MM.1S (cell line): Measurements from ENCODE around the gene AKAP13.

ENCODE experiments used
- EZH2 ChIP-seq: fragments of 300-600 bp; sonication (generic); optimal IDR thresholded peaks from 2 replicates; pipeline ENCODE3; 2017; ENCODE audit warnings: low read depth, mild to moderate bottlenecking, antibody characterized with exemption, low read length, mixed read lengths
- EZH2phosphoT487 ChIP-seq: fragments of 300-600 bp; sonication (generic); IDR thresholded peaks from 2 replicates; pipeline ENCODE4 v1.6.1; 2018; ENCODE audit warnings: antibody characterized with exemption, low read length
- TF ChIP-seq, protein P1 (sequence below): fragments of 300-600 bp; sonication (generic); IDR thresholded peaks from 2 replicates; pipeline ENCODE4 v1.5.1; 2016; ENCODE audit warnings: antibody characterized with exemption, low read length, mixed read lengths

DNA sequence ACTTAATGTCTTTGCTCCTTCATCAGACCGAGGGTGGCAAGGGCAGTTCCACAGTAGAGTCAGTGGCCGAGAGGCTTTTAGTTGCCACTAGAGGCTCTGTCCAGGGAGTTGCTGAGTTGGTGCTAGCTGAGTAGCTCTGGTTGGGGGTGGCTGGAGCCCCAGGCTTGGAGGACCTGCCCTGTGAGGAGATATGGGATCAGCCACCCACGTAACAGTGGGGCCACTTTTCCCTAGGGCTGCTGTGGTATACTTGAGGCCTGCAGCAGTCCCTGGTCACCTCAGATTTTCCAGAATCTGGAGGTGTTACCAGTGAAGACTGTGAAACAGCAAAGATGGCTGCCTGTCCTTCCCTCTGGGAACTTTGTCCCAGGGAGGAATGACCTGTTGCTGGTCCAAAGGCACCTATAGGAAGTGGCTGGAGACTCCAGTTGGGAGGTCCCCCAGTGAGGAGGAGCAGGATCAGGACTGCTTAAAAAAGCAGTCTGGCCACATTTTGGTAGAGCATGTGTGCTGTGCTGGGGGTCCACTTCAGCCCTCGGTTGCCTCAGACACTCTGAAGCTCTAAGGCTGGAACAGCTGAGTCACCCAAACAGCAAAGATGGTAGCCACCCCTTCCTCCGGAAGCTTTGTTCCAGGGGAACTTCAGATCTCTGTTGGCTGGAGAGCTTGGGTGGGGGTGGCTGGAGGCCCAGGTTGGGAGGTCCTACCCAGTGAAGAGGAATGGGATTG, 72.9 kb downstream of the AKAP13 start:
- TF ChIP-seq, protein P1, sequence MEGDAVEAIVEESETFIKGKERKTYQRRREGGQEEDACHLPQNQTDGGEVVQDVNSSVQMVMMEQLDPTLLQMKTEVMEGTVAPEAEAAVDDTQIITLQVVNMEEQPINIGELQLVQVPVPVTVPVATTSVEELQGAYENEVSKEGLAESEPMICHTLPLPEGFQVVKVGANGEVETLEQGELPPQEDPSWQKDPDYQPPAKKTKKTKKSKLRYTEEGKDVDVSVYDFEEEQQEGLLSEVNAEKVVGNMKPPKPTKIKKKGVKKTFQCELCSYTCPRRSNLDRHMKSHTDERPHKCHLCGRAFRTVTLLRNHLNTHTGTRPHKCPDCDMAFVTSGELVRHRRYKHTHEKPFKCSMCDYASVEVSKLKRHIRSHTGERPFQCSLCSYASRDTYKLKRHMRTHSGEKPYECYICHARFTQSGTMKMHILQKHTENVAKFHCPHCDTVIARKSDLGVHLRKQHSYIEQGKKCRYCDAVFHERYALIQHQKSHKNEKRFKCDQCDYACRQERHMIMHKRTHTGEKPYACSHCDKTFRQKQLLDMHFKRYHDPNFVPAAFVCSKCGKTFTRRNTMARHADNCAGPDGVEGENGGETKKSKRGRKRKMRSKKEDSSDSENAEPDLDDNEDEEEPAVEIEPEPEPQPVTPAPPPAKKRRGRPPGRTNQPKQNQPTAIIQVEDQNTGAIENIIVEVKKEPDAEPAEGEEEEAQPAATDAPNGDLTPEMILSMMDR: no peak
- no peak for TF ChIP-seq EZH2phosphoT487
- no peak for TF ChIP-seq EZH2
